Measurements from ENCODE around the gene CD44. TPM values are rescaled to one million over a fixed set of nuclear protein-coding genes. Genes with fewer than 3 reads are reported as not detected.

CD44 gene
- polyA plus RNA-seq, 1 of the 3 experiments (the other 2 are of a cell fraction), result 457 TPM

- Histone ChIP-seq H3K27ac (ENCODE audit: low read depth in 2 of 2, low read length in 1 of 2) (no peak overlapping the region), H3K4me2 (no peak overlapping the region), H2AFZ (ENCODE audit: low read depth) (no peak overlapping the region), H3K36me3 (replicated peaks in 1 of 2; ENCODE audit: control insufficient read depth in 1 of 2, insufficient read depth in 2 of 2, low read length in 1 of 2) (no peaks in the 10 kb centered on the region), H4K20me1 (ENCODE audit: insufficient read depth) (no peaks in the 10 kb centered on the region), H3K4me1 (ENCODE audit: control insufficient read depth in 1 of 2, insufficient read depth in 2 of 2, low read depth in 1 of 2, low read length in 1 of 2) (peaks cover 0 to 1% of the 10 kb centered on the region in 2 experiments; a peak in 3 of 4 replicates), H3F3A (replicated peaks; ENCODE audit: insufficient read depth) (no peaks in the 10 kb centered on the region), H3K9ac (no peak overlapping the region), H3K9me2 (no peaks in the 10 kb centered on the region), H3K79me2 (ENCODE audit: insufficient read depth) (no peaks in the 10 kb centered on the region), H3K27me3 (ENCODE audit: insufficient read depth) (no peaks in the 10 kb centered on the region), H3K9me3 (no peaks in the 10 kb centered on the region), H3K4me3 (ENCODE audit: low read depth in 2 of 2, low read length in 1 of 2) (no peak overlapping the region)
- no peak for TF ChIP-seq CHD2 (IDR thresholded peaks at IDR 0.05; ENCODE audit: low read length, partially characterized antibody)
- TF ChIP-seq SMC3 (IDR thresholded peaks at IDR 0.05; ENCODE audit: low read depth, low read length), result no peak
- TF ChIP-seq RFX5 (IDR thresholded peaks at IDR 0.05; ENCODE audit: low read length), result no peak
- TF ChIP-seq TAF1 (IDR thresholded peaks at IDR 0.05; ENCODE audit: borderline replicate concordance, low read depth, low read length), result no peak
- TF ChIP-seq POLR2AphosphoS5 (IDR thresholded peaks at IDR 0.05; ENCODE audit: low read depth, low read length), result no peak
- POLR2A ChIA-PET, result no interaction called here
- DNase-seq, result no peak
- CTCF ChIA-PET, result interaction anchor here (1.1 kb wide), 1 partner anchor 1108 kb away, joined by 4 read pairs; no protein-coding TSS in a partner anchor
Measured at GRCh38 chr11:35105319-35106079, 33.5 kb upstream of the CD44 start.

- no peak overlapping the region for H3K27ac ChIP-seq (ENCODE audit: low read depth in 2 of 2, low read length in 1 of 2)
- no peaks in the 10 kb centered on the region for H3K9me2 ChIP-seq
- no peaks in the 10 kb centered on the region for H3K36me3 ChIP-seq (replicated peaks in 1 of 2; ENCODE audit: control insufficient read depth in 1 of 2, insufficient read depth in 2 of 2, low read length in 1 of 2)
- no peak overlapping the region for H3K4me2 ChIP-seq
- ChIA-PET POLR2A (no interaction called here), CTCF (interaction anchor here (0.6 kb wide), 1 partner anchor 36 kb away, joined by 4 read pairs; no protein-coding TSS in a partner anchor)
- H3K4me1 ChIP-seq (ENCODE audit: control insufficient read depth in 1 of 2, insufficient read depth in 2 of 2, low read depth in 1 of 2, low read length in 1 of 2), result peaks cover 0 to 12% of the 10 kb centered on the region in 2 experiments; a peak in 3 of 4 replicates
- H3F3A ChIP-seq (replicated peaks; ENCODE audit: insufficient read depth), result no peaks in the 10 kb centered on the region
- H2AFZ ChIP-seq (ENCODE audit: low read depth), result no peak overlapping the region
- no peaks in the 10 kb centered on the region for H4K20me1 ChIP-seq (ENCODE audit: insufficient read depth)
- H3K9me3 ChIP-seq, result no peaks in the 10 kb centered on the region
- 50% methylated on average over 2 of the region's 2 CpGs for WGBS (ENCODE audit: low lambda C conversion rate)
- H3K27me3 ChIP-seq (ENCODE audit: insufficient read depth), result no peaks in the 10 kb centered on the region
- H3K79me2 ChIP-seq (ENCODE audit: insufficient read depth), result no peaks in the 10 kb centered on the region
- no peak for DNase-seq
- no peak overlapping the region for H3K4me3 ChIP-seq (ENCODE audit: low read depth in 2 of 2, low read length in 1 of 2)
- no peak overlapping the region for H3K9ac ChIP-seq
- no peak for TF ChIP-seq RFX5 (IDR thresholded peaks at IDR 0.05; ENCODE audit: low read length)
- TF ChIP-seq FOSL2 (IDR thresholded peaks at IDR 0.05; ENCODE audit: borderline replicate concordance, low read depth), result no peak
- TF ChIP-seq IRF3 (IDR thresholded peaks at IDR 0.05; ENCODE audit: low read depth, low read length), result no peak
- no peak for TF ChIP-seq NRF1 (IDR thresholded peaks at IDR 0.05; ENCODE audit: low read depth, low read length)
- TF ChIP-seq USF2 (IDR thresholded peaks at IDR 0.05; ENCODE audit: borderline replicate concordance, low read depth, low read length), result no peak
- TF ChIP-seq GABPA (IDR thresholded peaks at IDR 0.05; ENCODE audit: low read depth), result no peak
- no peak for TF ChIP-seq SMC3 (IDR thresholded peaks at IDR 0.05; ENCODE audit: low read depth, low read length)
- no peak for TF ChIP-seq PBX3 (IDR thresholded peaks at IDR 0.05)
- no peak for TF ChIP-seq FOXJ3 (CRISPR knock-in tag; IDR thresholded peaks at IDR 0.05)
- TF ChIP-seq MAX (IDR thresholded peaks at IDR 0.05; ENCODE audit: low read depth), result no peak
- TF ChIP-seq REST (IDR thresholded peaks at IDR 0.05; ENCODE audit: low read depth, low read length), result no peak
- no peak for TF ChIP-seq CTCF (IDR thresholded peaks at IDR 0.05)
- TF ChIP-seq ELF1 (IDR thresholded peaks at IDR 0.05), result no peak
- TF ChIP-seq NFIC (IDR thresholded peaks at IDR 0.05; ENCODE audit: borderline replicate concordance), result no peak
- TF ChIP-seq FOXM1 (IDR thresholded peaks at IDR 0.05; ENCODE audit: low read depth), result no peak
Measured at GRCh38 chr11:35106595-35106994, 32.4 kb upstream of the CD44 start.
